Renal pelvis (tissue), 4 donors: Measurements from ENCODE around the gene C6orf47. TPM values are rescaled to one million over a fixed set of nuclear protein-coding genes. Genes with fewer than 3 reads are reported as not detected.

ENCODE experiments used
- DNase-seq: peaks from one replicate; pipeline ENCODE4 v3.0.0-alpha.2; 2013
- polyA plus RNA-seq, 3 donors: library from polyadenylated mRNA; unstranded; fragments of 120-200 nt; gene quantifications; one replicate each; pipeline ENCODE4 v1.2.1, GENCODE V29; 2013; ENCODE audit not compliant: insufficient read length in 3 of 3

C6orf47 gene
- polyA plus RNA-seq, 3 donors: 19.6 to 24.4 (median 20.5) TPM

GRCh38 chr6:31617010-31617409 lies 43.6 kb downstream of the C6orf47 start:
- no peak for DNase-seq

DNA sequence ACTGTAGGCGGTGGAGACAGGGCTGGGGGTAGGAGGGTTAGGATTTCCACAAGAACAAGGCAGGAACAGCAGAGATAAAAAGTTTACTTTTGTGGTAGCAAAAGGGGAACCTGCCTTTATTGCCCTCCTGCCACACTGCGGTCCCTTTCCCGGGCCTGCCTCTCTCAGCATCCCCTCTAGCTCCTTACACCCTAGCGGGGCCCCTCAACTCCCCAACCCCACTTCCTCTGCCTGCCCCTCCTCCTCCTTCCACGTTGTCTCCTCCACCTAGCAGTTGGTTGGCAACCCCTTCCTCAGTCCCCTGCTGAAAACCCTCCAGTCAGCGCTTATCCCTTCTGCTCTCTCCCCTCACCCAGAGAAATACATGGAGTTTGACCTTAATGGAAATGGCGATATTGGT lies 44.8 kb downstream of the C6orf47 start:
- DNase-seq: no peak

DNA sequence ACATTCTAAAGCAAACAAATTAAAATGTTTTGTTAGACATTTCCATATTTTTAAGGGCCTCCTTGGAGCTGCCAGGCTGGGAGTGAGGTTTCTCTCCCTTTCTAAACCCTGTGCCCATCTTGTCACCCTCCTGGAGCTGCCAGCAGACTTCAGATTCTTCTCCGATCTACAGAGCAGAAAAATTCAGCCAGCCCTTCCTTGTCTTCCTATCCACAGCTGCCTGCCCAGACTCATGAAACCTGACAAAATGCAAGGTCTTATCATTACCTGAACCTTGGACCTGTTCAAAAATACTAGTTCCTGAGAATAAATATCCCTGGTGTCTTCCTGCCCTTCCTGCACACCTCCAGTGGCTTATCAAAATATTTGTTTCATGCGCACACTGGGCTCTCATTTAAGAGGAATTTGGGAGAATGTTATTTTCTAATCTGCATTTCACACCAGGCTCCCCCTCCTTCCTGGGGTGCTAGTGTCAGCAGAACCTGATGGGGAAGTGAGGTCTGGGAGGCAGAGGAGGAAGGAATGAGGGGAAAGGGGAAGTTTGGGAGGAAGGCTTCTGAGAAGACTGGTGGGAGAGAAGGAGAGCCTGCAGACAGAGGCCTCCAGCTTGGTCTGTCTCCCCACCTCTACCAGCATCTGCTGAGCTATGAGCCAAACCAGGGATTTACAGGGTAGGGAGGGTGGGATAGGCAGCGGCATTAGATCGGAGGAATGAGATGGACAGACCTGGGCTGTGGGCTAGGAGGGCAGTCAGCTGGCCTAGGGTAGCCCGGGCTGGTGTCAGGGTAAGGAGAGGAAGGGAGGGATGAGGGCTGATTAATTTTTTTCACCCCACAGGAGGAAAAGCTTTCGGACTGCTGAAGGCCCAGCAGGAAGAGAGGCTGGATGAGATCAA lies 45.6 kb downstream of the C6orf47 start, which contains the start of gene AIF1:
Gene AIF1 (plus strand): TSS at position 551 of the 895 bp plus-strand sequence. CDS start 96 bp downstream, at position 647.
- DNase-seq: no peak

DNA sequence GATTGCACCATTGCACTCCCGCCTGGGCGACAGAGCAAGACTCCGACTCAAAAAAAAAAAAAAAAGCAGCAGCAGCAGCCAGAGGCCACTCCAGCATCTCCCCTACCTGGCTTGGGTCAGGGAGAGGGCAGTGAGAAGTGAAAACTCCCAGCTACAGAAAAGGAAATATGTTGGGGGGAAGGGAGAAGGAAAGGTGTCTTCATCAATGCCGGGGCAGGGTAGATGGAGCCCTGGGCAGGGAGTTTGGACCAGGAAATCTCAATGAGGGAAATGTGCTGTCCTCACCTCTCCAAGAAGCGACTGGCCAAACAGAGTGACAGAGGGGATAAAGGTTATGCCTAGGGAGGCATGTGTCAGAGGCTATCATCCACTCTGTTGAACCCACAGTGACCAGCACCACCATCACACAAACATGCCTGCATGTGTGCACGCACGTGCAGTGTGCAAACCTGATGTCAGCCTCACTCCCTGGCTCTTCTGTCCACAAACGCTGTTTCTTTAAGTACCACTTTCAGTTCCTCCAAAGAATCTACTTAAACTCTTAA lies 46.4 kb downstream of the C6orf47 start:
- DNase-seq: no peak

GRCh38 chr6:31610968-31611367 lies 49.6 kb downstream of the C6orf47 start:
- DNase-seq: no peak

- no peak for DNase-seq
Observed at GRCh38 chr6:31609519-31610406, 50.8 kb downstream of the C6orf47 start.

Other genes with a start within 250 kb of the C6orf47 start
- gene MICB, start 162.6 kb downstream of the C6orf47 start, polyA plus RNA-seq: 1 to 10 TPM; 1.4 to 1.9 (median 1.4) TPM
- 10 to 100 TPM; 19.5 to 24.1 (median 21.9) TPM for gene MCCD1, start 131.8 kb downstream of the C6orf47 start, polyA plus RNA-seq
- gene DDX39B, start 118.8 kb downstream of the C6orf47 start, polyA plus RNA-seq: 100 to 1,000 TPM; 563 to 680 (median 632) TPM
- gene ATP6V1G2, start 114.2 kb downstream of the C6orf47 start, polyA plus RNA-seq: 10 to 100 TPM in 1 of 3 donors, 1 to 10 TPM in 2; 6.5 to 11.3 (median 7.5) TPM
- 10 to 100 TPM; 22.1 to 30.3 (median 26.5) TPM for gene NFKBIL1, start 113.2 kb downstream of the C6orf47 start, polyA plus RNA-seq
- under 1 TPM; 0.27 to 0.42 (median 0.30) TPM for gene LTA, start 88.5 kb downstream of the C6orf47 start, polyA plus RNA-seq
- under 1 TPM in 1 of 3 donors, not detected in 2; 0.19 TPM for gene TNF, start 85.2 kb downstream of the C6orf47 start, polyA plus RNA-seq
- 1 to 10 TPM; 1.8 to 2.7 (median 2.0) TPM for gene LTB, start 78.4 kb downstream of the C6orf47 start, polyA plus RNA-seq
- 1 to 10 TPM; 5.0 to 6.7 (median 5.1) TPM for gene LST1, start 74.5 kb downstream of the C6orf47 start, polyA plus RNA-seq
- gene NCR3, start 67.8 kb downstream of the C6orf47 start, polyA plus RNA-seq: under 1 TPM in 1 of 3 donors, not detected in 2; 0.43 TPM
- gene AIF1, start 45.5 kb downstream of the C6orf47 start, polyA plus RNA-seq: 10 to 100 TPM; 66.1 to 77.7 (median 74.7) TPM
- gene PRRC2A, start 40.1 kb downstream of the C6orf47 start, polyA plus RNA-seq: 100 to 1,000 TPM; 209 to 221 (median 210) TPM
- 100 to 1,000 TPM; 245 to 281 (median 259) TPM for gene BAG6, start 8.1 kb downstream of the C6orf47 start, polyA plus RNA-seq
- 100 to 1,000 TPM; 109 to 116 (median 110) TPM for gene APOM, start 4.9 kb downstream of the C6orf47 start, polyA plus RNA-seq
- gene GPANK1, start 4.2 kb upstream of the C6orf47 start, polyA plus RNA-seq: 10 to 100 TPM; 26.2 to 33.9 (median 33.8) TPM
- 100 to 1,000 TPM; 227 to 252 (median 236) TPM for gene CSNK2B, start 5.3 kb upstream of the C6orf47 start, polyA plus RNA-seq
- gene LY6G5B, start 9.2 kb upstream of the C6orf47 start, polyA plus RNA-seq: 10 to 100 TPM; 19.0 to 38.1 (median 35.1) TPM
- gene LY6G5C, start 20.3 kb upstream of the C6orf47 start, polyA plus RNA-seq: 1 to 10 TPM; 2.6 to 4.3 (median 3.6) TPM
- gene ABHD16A, start 42.5 kb upstream of the C6orf47 start, polyA plus RNA-seq: 10 to 100 TPM; 63.2 to 68.7 (median 63.5) TPM
- gene LY6G6F, start 46.1 kb upstream of the C6orf47 start, polyA plus RNA-seq: 1 to 10 TPM in 2 of 3 donors, under 1 TPM in 1; 0.43 to 1.0 (median 1.0) TPM
- gene LY6G6D, start 54.6 kb upstream of the C6orf47 start, polyA plus RNA-seq: not detected
- gene LY6G6C, start 61.0 kb upstream of the C6orf47 start, polyA plus RNA-seq: under 1 TPM; 0.28 to 0.89 (median 0.69) TPM
- 1 to 10 TPM; 1.5 to 1.9 (median 1.7) TPM for gene MPIG6B, start 62.6 kb upstream of the C6orf47 start, polyA plus RNA-seq
- 100 to 1,000 TPM; 189 to 234 (median 211) TPM for gene DDAH2, start 68.5 kb upstream of the C6orf47 start, polyA plus RNA-seq
- gene CLIC1, start 75.8 kb upstream of the C6orf47 start, polyA plus RNA-seq: 100 to 1,000 TPM; 280 to 320 (median 296) TPM
- 10 to 100 TPM; 18.1 to 54.6 (median 52.1) TPM for gene MSH5, start 79.2 kb upstream of the C6orf47 start, polyA plus RNA-seq
- 10 to 100 TPM in 2 of 3 donors, 1 to 10 TPM in 1; 5.6 to 13.8 (median 10.7) TPM for gene SAPCD1, start 101.9 kb upstream of the C6orf47 start, polyA plus RNA-seq
- 10 to 100 TPM in 2 of 3 donors, 1 to 10 TPM in 1; 8.8 to 14.0 (median 13.1) TPM for gene VWA7, start 116.5 kb upstream of the C6orf47 start, polyA plus RNA-seq
- gene VARS1, start 135.0 kb upstream of the C6orf47 start, polyA plus RNA-seq: 10 to 100 TPM; 60.0 to 71.2 (median 65.2) TPM
- gene LSM2, start 146.2 kb upstream of the C6orf47 start, polyA plus RNA-seq: 10 to 100 TPM; 79.4 to 84.0 (median 81.1) TPM
- gene HSPA1L, start 154.5 kb upstream of the C6orf47 start, polyA plus RNA-seq: 1 to 10 TPM; 3.7 to 4.6 (median 3.8) TPM
- 100 to 1,000 TPM; 104 to 122 (median 112) TPM for gene HSPA1A, start 154.8 kb upstream of the C6orf47 start, polyA plus RNA-seq
- gene HSPA1B, start 167.0 kb upstream of the C6orf47 start, polyA plus RNA-seq: 100 to 1,000 TPM; 125 to 178 (median 158) TPM
- gene NEU1, start 202.0 kb upstream of the C6orf47 start, polyA plus RNA-seq: 10 to 100 TPM; 78.1 to 85.5 (median 82.5) TPM
- gene SLC44A4, start 218.2 kb upstream of the C6orf47 start, polyA plus RNA-seq: 10 to 100 TPM; 35.1 to 68.8 (median 66.9) TPM
- gene EHMT2, start 236.9 kb upstream of the C6orf47 start, polyA plus RNA-seq: 100 to 1,000 TPM in 1 of 3 donors, 10 to 100 TPM in 2; 92.0 to 100 (median 98.1) TPM
- gene ZBTB12, start 241.3 kb upstream of the C6orf47 start, polyA plus RNA-seq: 10 to 100 TPM; 27.7 to 35.2 (median 29.6) TPM